Renal cortical epithelial cell (primary cell): ENCODE data around the gene PDZRN4. TPM values are rescaled to one million over a fixed set of nuclear protein-coding genes. Genes with fewer than 3 reads are reported as not detected.

Source experiments
- DNase-seq: peaks from one replicate; pipeline ENCODE4 v3.0.0-alpha.2; 2011; ENCODE audit warnings: low read depth
- total RNA-seq: library from RNA; depleted of rRNA; stranded (reverse); fragments of >200 nt; gene quantifications from 2 replicates; pipeline ENCODE4 v1.2.3, GENCODE V29; 2014

Gene PDZRN4
- total RNA-seq, 1 donor from 2014 or later: 0.25 TPM

- DNase-seq: no peak
These were observed 168.1 kb downstream of the PDZRN4 start for GRCh38 chr12:41356181-41356580.

GRCh38 chr12:41361738-41362137 lies 173.6 kb downstream of the PDZRN4 start:
- no peak for DNase-seq

- DNase-seq: no peak
These were observed 174.4 kb downstream of the PDZRN4 start for GRCh38 chr12:41362510-41362909.

- DNase-seq: no peak
These were observed 174.8 kb downstream of the PDZRN4 start for GRCh38 chr12:41362931-41363330.

- no peak for DNase-seq
These were observed 176.1 kb downstream of the PDZRN4 start for GRCh38 chr12:41364211-41364610.

GRCh38 chr12:41365653-41366171 lies 177.6 kb downstream of the PDZRN4 start:
- DNase-seq: peak; percentile 63

- no peak for DNase-seq
These were observed 179.7 kb downstream of the PDZRN4 start for GRCh38 chr12:41367726-41368405.

GRCh38 chr12:41380878-41381277 lies 192.8 kb downstream of the PDZRN4 start:
- DNase-seq: no peak

- DNase-seq: no peak
These were observed 214.7 kb downstream of the PDZRN4 start for GRCh38 chr12:41402801-41403200.

GRCh38 chr12:41407232-41407799 lies 219.2 kb downstream of the PDZRN4 start:
- no peak for DNase-seq

GRCh38 chr12:41409628-41410027 lies 221.5 kb downstream of the PDZRN4 start:
- DNase-seq: no peak

GRCh38 chr12:41418586-41418985 lies 230.5 kb downstream of the PDZRN4 start:
- no peak for DNase-seq

- DNase-seq: no peak
These were observed 231.2 kb downstream of the PDZRN4 start for GRCh38 chr12:41419131-41419893.

GRCh38 chr12:41424651-41425050 lies 236.5 kb downstream of the PDZRN4 start:
- DNase-seq: no peak

GRCh38 chr12:41433460-41433859 lies 245.3 kb downstream of the PDZRN4 start:
- DNase-seq: no peak

- DNase-seq: no peak
These were observed 248.0 kb downstream of the PDZRN4 start for GRCh38 chr12:41436076-41436475.

- peak; percentile 57 for DNase-seq
These were observed 249.4 kb downstream of the PDZRN4 start for GRCh38 chr12:41437563-41437962.

GRCh38 chr12:41438854-41439541 lies 250.9 kb downstream of the PDZRN4 start:
- no peak for DNase-seq

GRCh38 chr12:41439801-41440200 lies 251.7 kb downstream of the PDZRN4 start:
- DNase-seq: no peak

- DNase-seq: no peak
These were observed 253.1 kb downstream of the PDZRN4 start for GRCh38 chr12:41441180-41441579.

GRCh38 chr12:41442896-41443295 lies 254.8 kb downstream of the PDZRN4 start:
- peak; percentile 24 for DNase-seq

- no peak for DNase-seq
These were observed 255.6 kb downstream of the PDZRN4 start for GRCh38 chr12:41443690-41444089.
